C4-2B (cell line): ENCODE measurements around the gene KIDINS220.

Experiments used
- ZFX ChIP-seq: fragments of 450-650 bp; IDR thresholded peaks from 2 replicates; pipeline ENCODE4 v1.6.1; 2017
- TF ChIP-seq, protein P1 (sequence below): fragments of 450-650 bp; conservative IDR thresholded peaks from 2 replicates; pipeline ENCODE4 v1.5.1; 2017; ENCODE audit warnings: mild to moderate bottlenecking

DNA sequence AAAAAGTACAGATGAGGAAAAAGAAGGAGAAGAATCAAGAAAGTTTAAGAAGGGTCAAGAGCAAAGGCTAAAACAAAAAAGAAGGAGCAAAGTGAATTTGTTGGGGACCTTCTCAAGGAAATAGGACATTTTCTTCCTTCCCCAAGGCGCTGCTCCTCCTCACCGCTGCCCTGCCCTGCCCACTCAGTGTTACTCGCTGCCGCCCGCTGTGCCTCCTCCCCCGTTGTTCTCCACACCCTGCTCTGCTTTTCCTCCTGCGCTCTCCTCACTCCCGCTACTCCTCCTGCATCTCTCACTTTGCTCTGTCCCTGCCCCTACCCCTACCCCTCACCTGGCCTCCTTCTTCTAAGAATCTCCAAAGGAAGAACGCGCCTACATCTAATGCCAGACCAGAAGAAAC is 104.8 kb downstream of the KIDINS220 start:
- TF ChIP-seq, protein P1, sequence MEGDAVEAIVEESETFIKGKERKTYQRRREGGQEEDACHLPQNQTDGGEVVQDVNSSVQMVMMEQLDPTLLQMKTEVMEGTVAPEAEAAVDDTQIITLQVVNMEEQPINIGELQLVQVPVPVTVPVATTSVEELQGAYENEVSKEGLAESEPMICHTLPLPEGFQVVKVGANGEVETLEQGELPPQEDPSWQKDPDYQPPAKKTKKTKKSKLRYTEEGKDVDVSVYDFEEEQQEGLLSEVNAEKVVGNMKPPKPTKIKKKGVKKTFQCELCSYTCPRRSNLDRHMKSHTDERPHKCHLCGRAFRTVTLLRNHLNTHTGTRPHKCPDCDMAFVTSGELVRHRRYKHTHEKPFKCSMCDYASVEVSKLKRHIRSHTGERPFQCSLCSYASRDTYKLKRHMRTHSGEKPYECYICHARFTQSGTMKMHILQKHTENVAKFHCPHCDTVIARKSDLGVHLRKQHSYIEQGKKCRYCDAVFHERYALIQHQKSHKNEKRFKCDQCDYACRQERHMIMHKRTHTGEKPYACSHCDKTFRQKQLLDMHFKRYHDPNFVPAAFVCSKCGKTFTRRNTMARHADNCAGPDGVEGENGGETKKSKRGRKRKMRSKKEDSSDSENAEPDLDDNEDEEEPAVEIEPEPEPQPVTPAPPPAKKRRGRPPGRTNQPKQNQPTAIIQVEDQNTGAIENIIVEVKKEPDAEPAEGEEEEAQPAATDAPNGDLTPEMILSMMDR = no peak
- no peak for TF ChIP-seq ZFX
